K562 (cell line): ENCODE measurements around the gene ACVR1C. TPM values are rescaled to one million over a fixed set of nuclear protein-coding genes. Genes with fewer than 3 reads are reported as not detected.

Experiments used
- ATF7 ChIP-seq: fragments of 450-650 bp; IDR thresholded peaks from 2 replicates; pipeline ENCODE4 v1.7.1; 2014; ENCODE audit warnings: mild to moderate bottlenecking, moderate library complexity
- BCOR ChIP-seq: fragments of 450-650 bp; IDR thresholded peaks from 2 replicates; pipeline ENCODE4 v1.6.1; 2016
- CBFA2T3 ChIP-seq: fragments of 450-650 bp; IDR thresholded peaks from 2 replicates; pipeline ENCODE4 v1.6.1; 2017
- COPS2 ChIP-seq: fragments of 450-650 bp; conservative IDR thresholded peaks from 2 replicates; pipeline ENCODE4 v1.6.1; 2016; ENCODE audit warnings: mild to moderate bottlenecking, moderate library complexity
- CTBP1 ChIP-seq: fragments of 450-650 bp; IDR thresholded peaks from 2 replicates; pipeline ENCODE4 v1.6.1; 2016; ENCODE audit warnings: borderline replicate concordance
- HMG20A ChIP-seq: fragments of 450-650 bp; formaldehyde crosslinking; conservative IDR thresholded peaks from 2 replicates; pipeline ENCODE4 v1.4.0; 2020; ENCODE audit warnings: mild to moderate bottlenecking, mixed read lengths
- L3MBTL2 ChIP-seq: fragments of 450-650 bp; IDR thresholded peaks from 2 replicates; pipeline ENCODE4 v1.6.1; 2016; ENCODE audit warnings: mild to moderate bottlenecking, moderate library complexity
- NONO ChIP-seq, 2 experiments: fragments of 200-400 bp in 1 of 2; fragments of 450-650 bp in 1 of 2; formaldehyde crosslinking in 1 of 2; IDR thresholded peaks; 2 replicates each; pipeline ENCODE4 v1.6.1; 2017; ENCODE audit warnings: low read depth in 2 of 2, mild to moderate bottlenecking in 2 of 2, moderate library complexity in 2 of 2, low read length in 1 of 2
- ZFPM2 ChIP-seq: fragments of 250-450 bp; sonication (Bioruptor Pico); IDR thresholded peaks from 2 replicates; pipeline ENCODE4 v1.5.1; 2022; ENCODE audit warnings: mild to moderate bottlenecking
- ZNF124 ChIP-seq: sonication (generic); formaldehyde crosslinking; IDR thresholded peaks from 2 replicates; pipeline ENCODE4 v1.8.1; 2022; ENCODE audit warnings: missing genetic modification reagents
- ZNF197 ChIP-seq: fragments of 200-800 bp; sonication (Bioruptor generic); IDR thresholded peaks from 2 replicates; pipeline ENCODE4 v1.6.1; 2016; ENCODE audit warnings: low read depth, missing genetic modification characterization, missing compliant biosample characterization
- polyA plus RNA-seq, 8 experiments: library from polyadenylated mRNA; depleted of rRNA in 4 of 8; stranded (reverse) in 5 of 8; unstranded in 3 of 8; fragments of >200 nt; fragmentation: Nextera tagmentation in 2 of 8; fragmentation: Illumina TruSeq in 1 of 8; extraction: Ambion mirVana in 2 of 8; extraction: Trizol in 1 of 8; gene quantifications; 2 replicates each; pipeline versions ENCODE4 v1.2.1 to v1.2.3, GENCODE V29; 2011 to 2014; ENCODE audit warnings: inconsistent platforms in 1 of 8, missing spikeins in 1 of 8
- total RNA-seq, 7 experiments: library from RNA; depleted of rRNA in 6 of 7; stranded (reverse); fragments of >200 nt in 6 of 7; fragmentation: Illumina TruSeq in 2 of 7; extraction: Trizol in 2 of 7; gene quantifications; 2 replicates each; pipeline versions ENCODE4 v1.2.1 to v1.2.3, GENCODE V29; 2011 to 2021; ENCODE audit warnings: low replicate concordance in 1 of 7
- TF ChIP-seq, protein P1 (sequence below): fragments of 200-800 bp; sonication (Bioruptor generic); IDR thresholded peaks from 2 replicates; pipeline ENCODE4 v1.6.1; 2017; ENCODE audit warnings: missing genetic modification characterization, missing compliant biosample characterization
- TF ChIP-seq, protein P2 (sequence below): fragments of 250-450 bp; sonication (Bioruptor Pico); IDR thresholded peaks from 2 replicates; pipeline ENCODE4 v1.8.0; 2022; ENCODE audit warnings: moderate library complexity, mild to moderate bottlenecking, inconsistent platforms
- TF ChIP-seq, protein P3 (sequence below): fragments of 450-650 bp; IDR thresholded peaks from 2 replicates; pipeline ENCODE4 v1.6.1; 2016; ENCODE audit warnings: mild to moderate bottlenecking, moderate library complexity
- TF ChIP-seq, protein P4 (sequence below): sonication (generic); formaldehyde crosslinking; IDR thresholded peaks from 2 replicates; pipeline ENCODE4 v1.4.0; 2020; ENCODE audit warnings: mild to moderate bottlenecking, missing genetic modification reagents

The ACVR1C gene
- total and polyA plus RNA-seq, 9 of the 15 experiments (the other 6 are each of a cell fraction or from before 2014, with no cell fraction given) = 0.05 to 0.58 (median 0.28) TPM

DNA sequence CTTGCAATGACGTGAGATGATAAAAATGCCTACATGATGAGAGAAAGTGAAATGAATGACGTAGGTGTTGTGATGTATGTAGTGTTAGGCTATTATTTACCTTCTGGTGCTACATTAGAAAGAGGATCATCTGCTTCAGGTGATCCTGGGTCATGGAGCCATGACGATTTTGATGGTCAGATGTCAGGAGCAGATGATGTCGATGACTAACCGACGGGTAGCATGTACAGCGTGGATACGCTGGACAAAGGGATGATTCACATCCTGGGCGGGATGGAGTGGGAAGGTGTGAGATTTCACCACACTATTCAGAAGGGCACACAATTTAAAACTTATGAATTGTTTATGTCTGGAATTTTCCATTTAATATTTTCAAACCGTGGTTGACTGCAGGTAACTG lies 43.5 kb upstream of the ACVR1C start (continued):
- TF ChIP-seq, protein P1, sequence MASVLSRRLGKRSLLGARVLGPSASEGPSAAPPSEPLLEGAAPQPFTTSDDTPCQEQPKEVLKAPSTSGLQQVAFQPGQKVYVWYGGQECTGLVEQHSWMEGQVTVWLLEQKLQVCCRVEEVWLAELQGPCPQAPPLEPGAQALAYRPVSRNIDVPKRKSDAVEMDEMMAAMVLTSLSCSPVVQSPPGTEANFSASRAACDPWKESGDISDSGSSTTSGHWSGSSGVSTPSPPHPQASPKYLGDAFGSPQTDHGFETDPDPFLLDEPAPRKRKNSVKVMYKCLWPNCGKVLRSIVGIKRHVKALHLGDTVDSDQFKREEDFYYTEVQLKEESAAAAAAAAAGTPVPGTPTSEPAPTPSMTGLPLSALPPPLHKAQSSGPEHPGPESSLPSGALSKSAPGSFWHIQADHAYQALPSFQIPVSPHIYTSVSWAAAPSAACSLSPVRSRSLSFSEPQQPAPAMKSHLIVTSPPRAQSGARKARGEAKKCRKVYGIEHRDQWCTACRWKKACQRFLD (CRISPR knock-in tag) = no peak
- TF ChIP-seq BCOR (no peak), L3MBTL2 (peak; percentile 42; the same call in 1 of the 2 replicates), ATF7 (no peak), CBFA2T3 (peak; percentile 55), COPS2 (no peak), ZNF124 (no peak), ZNF197 (CRISPR knock-in tag) (no peak), ZFPM2 (CRISPR knock-in tag) (no peak), NONO (IDR thresholded peaks at IDR 0.05; ENCODE audit: low read depth in 2 of 2, low read length in 1 of 2) (no peak), HMG20A (CRISPR knock-in tag) (no peak), CTBP1 (no peak)
- TF ChIP-seq, protein P2, sequence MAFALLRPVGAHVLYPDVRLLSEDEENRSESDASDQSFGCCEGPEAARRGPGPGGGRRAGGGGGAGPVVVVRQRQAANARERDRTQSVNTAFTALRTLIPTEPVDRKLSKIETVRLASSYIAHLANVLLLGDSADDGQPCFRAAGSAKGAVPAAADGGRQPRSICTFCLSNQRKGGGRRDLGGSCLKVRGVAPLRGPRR (CRISPR knock-in tag) = no peak
- TF ChIP-seq, protein P3, sequence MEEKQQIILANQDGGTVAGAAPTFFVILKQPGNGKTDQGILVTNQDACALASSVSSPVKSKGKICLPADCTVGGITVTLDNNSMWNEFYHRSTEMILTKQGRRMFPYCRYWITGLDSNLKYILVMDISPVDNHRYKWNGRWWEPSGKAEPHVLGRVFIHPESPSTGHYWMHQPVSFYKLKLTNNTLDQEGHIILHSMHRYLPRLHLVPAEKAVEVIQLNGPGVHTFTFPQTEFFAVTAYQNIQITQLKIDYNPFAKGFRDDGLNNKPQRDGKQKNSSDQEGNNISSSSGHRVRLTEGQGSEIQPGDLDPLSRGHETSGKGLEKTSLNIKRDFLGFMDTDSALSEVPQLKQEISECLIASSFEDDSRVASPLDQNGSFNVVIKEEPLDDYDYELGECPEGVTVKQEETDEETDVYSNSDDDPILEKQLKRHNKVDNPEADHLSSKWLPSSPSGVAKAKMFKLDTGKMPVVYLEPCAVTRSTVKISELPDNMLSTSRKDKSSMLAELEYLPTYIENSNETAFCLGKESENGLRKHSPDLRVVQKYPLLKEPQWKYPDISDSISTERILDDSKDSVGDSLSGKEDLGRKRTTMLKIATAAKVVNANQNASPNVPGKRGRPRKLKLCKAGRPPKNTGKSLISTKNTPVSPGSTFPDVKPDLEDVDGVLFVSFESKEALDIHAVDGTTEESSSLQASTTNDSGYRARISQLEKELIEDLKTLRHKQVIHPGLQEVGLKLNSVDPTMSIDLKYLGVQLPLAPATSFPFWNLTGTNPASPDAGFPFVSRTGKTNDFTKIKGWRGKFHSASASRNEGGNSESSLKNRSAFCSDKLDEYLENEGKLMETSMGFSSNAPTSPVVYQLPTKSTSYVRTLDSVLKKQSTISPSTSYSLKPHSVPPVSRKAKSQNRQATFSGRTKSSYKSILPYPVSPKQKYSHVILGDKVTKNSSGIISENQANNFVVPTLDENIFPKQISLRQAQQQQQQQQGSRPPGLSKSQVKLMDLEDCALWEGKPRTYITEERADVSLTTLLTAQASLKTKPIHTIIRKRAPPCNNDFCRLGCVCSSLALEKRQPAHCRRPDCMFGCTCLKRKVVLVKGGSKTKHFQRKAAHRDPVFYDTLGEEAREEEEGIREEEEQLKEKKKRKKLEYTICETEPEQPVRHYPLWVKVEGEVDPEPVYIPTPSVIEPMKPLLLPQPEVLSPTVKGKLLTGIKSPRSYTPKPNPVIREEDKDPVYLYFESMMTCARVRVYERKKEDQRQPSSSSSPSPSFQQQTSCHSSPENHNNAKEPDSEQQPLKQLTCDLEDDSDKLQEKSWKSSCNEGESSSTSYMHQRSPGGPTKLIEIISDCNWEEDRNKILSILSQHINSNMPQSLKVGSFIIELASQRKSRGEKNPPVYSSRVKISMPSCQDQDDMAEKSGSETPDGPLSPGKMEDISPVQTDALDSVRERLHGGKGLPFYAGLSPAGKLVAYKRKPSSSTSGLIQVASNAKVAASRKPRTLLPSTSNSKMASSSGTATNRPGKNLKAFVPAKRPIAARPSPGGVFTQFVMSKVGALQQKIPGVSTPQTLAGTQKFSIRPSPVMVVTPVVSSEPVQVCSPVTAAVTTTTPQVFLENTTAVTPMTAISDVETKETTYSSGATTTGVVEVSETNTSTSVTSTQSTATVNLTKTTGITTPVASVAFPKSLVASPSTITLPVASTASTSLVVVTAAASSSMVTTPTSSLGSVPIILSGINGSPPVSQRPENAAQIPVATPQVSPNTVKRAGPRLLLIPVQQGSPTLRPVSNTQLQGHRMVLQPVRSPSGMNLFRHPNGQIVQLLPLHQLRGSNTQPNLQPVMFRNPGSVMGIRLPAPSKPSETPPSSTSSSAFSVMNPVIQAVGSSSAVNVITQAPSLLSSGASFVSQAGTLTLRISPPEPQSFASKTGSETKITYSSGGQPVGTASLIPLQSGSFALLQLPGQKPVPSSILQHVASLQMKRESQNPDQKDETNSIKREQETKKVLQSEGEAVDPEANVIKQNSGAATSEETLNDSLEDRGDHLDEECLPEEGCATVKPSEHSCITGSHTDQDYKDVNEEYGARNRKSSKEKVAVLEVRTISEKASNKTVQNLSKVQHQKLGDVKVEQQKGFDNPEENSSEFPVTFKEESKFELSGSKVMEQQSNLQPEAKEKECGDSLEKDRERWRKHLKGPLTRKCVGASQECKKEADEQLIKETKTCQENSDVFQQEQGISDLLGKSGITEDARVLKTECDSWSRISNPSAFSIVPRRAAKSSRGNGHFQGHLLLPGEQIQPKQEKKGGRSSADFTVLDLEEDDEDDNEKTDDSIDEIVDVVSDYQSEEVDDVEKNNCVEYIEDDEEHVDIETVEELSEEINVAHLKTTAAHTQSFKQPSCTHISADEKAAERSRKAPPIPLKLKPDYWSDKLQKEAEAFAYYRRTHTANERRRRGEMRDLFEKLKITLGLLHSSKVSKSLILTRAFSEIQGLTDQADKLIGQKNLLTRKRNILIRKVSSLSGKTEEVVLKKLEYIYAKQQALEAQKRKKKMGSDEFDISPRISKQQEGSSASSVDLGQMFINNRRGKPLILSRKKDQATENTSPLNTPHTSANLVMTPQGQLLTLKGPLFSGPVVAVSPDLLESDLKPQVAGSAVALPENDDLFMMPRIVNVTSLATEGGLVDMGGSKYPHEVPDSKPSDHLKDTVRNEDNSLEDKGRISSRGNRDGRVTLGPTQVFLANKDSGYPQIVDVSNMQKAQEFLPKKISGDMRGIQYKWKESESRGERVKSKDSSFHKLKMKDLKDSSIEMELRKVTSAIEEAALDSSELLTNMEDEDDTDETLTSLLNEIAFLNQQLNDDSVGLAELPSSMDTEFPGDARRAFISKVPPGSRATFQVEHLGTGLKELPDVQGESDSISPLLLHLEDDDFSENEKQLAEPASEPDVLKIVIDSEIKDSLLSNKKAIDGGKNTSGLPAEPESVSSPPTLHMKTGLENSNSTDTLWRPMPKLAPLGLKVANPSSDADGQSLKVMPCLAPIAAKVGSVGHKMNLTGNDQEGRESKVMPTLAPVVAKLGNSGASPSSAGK = peak; percentile 61
- TF ChIP-seq, protein P4, sequence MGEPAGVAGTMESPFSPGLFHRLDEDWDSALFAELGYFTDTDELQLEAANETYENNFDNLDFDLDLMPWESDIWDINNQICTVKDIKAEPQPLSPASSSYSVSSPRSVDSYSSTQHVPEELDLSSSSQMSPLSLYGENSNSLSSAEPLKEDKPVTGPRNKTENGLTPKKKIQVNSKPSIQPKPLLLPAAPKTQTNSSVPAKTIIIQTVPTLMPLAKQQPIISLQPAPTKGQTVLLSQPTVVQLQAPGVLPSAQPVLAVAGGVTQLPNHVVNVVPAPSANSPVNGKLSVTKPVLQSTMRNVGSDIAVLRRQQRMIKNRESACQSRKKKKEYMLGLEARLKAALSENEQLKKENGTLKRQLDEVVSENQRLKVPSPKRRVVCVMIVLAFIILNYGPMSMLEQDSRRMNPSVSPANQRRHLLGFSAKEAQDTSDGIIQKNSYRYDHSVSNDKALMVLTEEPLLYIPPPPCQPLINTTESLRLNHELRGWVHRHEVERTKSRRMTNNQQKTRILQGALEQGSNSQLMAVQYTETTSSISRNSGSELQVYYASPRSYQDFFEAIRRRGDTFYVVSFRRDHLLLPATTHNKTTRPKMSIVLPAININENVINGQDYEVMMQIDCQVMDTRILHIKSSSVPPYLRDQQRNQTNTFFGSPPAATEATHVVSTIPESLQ (CRISPR knock-in tag) = no peak
